HFFc6 (cell line): ENCODE data around the gene ADAMTS9. TPM values are rescaled to one million over a fixed set of nuclear protein-coding genes. Genes with fewer than 3 reads are reported as not detected.

Experiments used
- DNase-seq: peaks from one replicate; pipeline ENCODE4 v3.0.0-alpha.2; 2018
- H3K27ac Mint-ChIP-seq: 2 replicates; pipeline ENCODE4 v1.8.0; 2020; ENCODE audit warnings: mild to moderate bottlenecking, mixed read lengths
- H3K27me3 Mint-ChIP-seq: 2 replicates; pipeline ENCODE4 v1.8.0; 2021; ENCODE audit warnings: mild to moderate bottlenecking, moderate library complexity, mixed read lengths; ENCODE audit not compliant: insufficient read depth
- H3K36me3 Mint-ChIP-seq: 2 replicates; pipeline ENCODE4 v1.8.0; 2021; ENCODE audit warnings: low read depth, mixed read lengths
- H3K4me1 Mint-ChIP-seq: 2 replicates; pipeline ENCODE4 v1.8.0; 2020; ENCODE audit warnings: low read depth, mixed read lengths
- H3K4me3 Mint-ChIP-seq: 2 replicates; pipeline ENCODE4 v1.8.0; 2020; ENCODE audit warnings: mild to moderate bottlenecking, moderate library complexity, mixed read lengths
- H3K9me3 Mint-ChIP-seq: 2 replicates; pipeline ENCODE4 v1.8.0; 2020; ENCODE audit warnings: mild to moderate bottlenecking, mixed read lengths
- total RNA-seq, 6 experiments: library from RNA; stranded (reverse); fragmentation: NEBNext Ultra II Directional; extraction: Animal tissue kit (Norgen Biotek cat#: 25700); gene quantifications; 2 replicates in 1 of 6; 3 replicates in 5 of 6; pipeline ENCODE4 v1.2.3, GENCODE V29; 2021
- TF ChIP-seq, protein P1 (sequence below): fragments of 200-600 bp; sonication (generic); IDR thresholded peaks from 2 replicates; pipeline ENCODE4 v1.5.0; 2021; ENCODE audit warnings: antibody characterized with exemption, mild to moderate bottlenecking

ADAMTS9 gene
- total RNA-seq, 6 experiments from 2014 or later: 0.07 to 0.14 (median 0.12) TPM; not detected in 1

DNA sequence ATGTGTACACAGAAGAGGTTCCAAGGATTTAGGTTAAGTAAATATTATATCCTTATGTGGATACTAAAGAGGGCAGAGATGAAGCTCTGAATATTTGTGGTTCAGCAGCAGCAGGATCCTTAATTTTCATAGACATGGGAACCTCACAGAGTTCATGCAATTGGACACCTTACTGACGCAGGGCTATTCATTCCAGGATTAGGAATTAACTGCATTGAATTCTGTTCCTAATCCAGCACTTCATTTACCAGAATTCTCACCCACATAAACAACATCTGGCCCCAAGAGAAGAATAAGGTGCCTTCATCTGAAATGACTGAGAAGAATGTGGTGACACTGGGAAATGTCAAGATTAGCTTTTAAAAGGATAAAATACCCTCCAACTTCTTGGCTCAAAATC is 62.4 kb downstream of the ADAMTS9 start:
- no peak for DNase-seq
- TF ChIP-seq, protein P1, sequence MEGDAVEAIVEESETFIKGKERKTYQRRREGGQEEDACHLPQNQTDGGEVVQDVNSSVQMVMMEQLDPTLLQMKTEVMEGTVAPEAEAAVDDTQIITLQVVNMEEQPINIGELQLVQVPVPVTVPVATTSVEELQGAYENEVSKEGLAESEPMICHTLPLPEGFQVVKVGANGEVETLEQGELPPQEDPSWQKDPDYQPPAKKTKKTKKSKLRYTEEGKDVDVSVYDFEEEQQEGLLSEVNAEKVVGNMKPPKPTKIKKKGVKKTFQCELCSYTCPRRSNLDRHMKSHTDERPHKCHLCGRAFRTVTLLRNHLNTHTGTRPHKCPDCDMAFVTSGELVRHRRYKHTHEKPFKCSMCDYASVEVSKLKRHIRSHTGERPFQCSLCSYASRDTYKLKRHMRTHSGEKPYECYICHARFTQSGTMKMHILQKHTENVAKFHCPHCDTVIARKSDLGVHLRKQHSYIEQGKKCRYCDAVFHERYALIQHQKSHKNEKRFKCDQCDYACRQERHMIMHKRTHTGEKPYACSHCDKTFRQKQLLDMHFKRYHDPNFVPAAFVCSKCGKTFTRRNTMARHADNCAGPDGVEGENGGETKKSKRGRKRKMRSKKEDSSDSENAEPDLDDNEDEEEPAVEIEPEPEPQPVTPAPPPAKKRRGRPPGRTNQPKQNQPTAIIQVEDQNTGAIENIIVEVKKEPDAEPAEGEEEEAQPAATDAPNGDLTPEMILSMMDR: no peak
- Mint-ChIP-seq H3K27ac (no peak overlapping the region), H3K9me3 (no peaks in the 10 kb centered on the region), H3K4me1 (no peaks in the 10 kb centered on the region), H3K4me3 (no peak overlapping the region), H3K27me3 (no peaks in the 10 kb centered on the region), H3K36me3 (no peaks in the 10 kb centered on the region)

DNA sequence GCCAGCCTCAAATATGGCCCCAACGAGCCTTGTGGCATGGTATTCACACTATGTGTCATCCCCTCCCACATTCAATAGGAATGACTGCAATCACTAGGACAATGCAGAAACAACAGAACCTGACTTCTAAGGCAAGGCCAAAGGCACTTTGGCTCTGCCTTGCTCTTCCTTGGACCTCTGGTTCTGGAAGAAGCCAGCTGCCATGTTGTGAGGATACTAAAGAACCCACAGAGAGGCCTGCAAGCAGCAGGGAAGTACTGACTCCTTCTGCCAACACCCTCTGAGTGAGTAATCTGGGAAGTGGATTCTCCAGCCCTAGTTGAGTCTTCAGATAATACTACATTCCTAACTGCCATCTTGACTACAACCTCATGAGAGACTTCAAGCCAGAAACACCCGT is 64.7 kb downstream of the ADAMTS9 start:
- no peaks in the 10 kb centered on the region for H3K9me3 Mint-ChIP-seq
- TF ChIP-seq, protein P1: no peak
- H3K27ac Mint-ChIP-seq: no peak overlapping the region
- H3K36me3 Mint-ChIP-seq: no peaks in the 10 kb centered on the region
- no peak overlapping the region for H3K4me3 Mint-ChIP-seq
- no peaks in the 10 kb centered on the region for H3K27me3 Mint-ChIP-seq
- DNase-seq: no peak
- H3K4me1 Mint-ChIP-seq: no peaks in the 10 kb centered on the region

DNA sequence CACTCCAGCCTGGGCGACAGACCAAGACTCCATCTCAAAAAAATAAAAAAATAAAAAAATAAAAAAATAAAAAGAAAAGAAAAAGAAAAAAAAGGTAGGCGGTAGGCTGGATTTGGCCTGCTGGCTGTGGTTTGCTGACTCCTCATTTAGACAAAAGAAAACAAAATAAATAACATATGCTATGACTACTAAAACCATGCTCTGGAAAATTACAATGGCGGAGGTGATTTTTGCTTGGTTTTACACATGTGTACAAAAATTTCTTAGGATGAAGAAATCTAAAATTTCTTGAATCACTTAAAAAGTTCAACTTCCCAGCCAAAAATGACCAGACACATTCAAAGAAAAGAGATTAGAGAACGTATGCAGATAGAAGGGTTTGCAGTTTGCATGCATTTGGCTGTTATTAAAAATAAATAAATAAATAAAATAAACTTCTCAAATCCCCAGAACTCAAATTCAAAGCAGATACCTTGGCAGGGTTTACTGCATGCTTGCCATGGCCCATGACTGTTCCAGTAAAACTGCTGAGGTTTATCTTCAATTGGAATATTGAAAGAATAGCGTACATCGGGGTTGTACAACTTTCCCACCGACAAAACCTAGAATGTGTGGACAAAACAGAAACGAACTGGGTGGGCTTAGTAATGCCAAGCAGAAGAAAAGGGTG is 65.9 kb downstream of the ADAMTS9 start:
- no peak for DNase-seq
- no peak overlapping the region for H3K4me3 Mint-ChIP-seq

DNA sequence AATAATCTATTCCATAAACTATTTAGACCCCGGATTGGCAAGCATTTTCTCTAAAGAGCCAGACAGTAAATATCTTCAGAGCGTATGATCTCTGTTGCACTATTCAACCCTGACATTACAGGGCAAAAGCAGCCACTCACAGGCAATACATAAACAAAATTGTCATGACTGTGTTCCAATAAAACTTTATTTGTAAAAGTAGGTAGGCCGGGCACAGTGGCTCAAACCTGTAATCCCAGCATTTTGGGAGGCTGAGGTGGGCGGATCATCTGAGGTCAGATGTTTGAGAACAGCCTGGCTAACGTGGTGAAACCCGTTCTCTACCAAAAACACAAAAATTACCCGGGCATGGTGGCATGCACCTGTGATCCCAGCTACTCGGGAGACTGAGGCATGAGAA is 66.5 kb downstream of the ADAMTS9 start:
- TF ChIP-seq, protein P1: no peak
- Mint-ChIP-seq H3K27ac (no peak overlapping the region), H3K9me3 (no peaks in the 10 kb centered on the region), H3K27me3 (no peaks in the 10 kb centered on the region), H3K4me1 (no peaks in the 10 kb centered on the region), H3K4me3 (no peak overlapping the region), H3K36me3 (no peaks in the 10 kb centered on the region)
- DNase-seq: no peak

More for the DNA sequence above, 65.9 kb downstream of the ADAMTS9 start:
- TF ChIP-seq, protein P1: no peak
- H3K4me1 Mint-ChIP-seq: no peaks in the 10 kb centered on the region
- no peaks in the 10 kb centered on the region for H3K27me3 Mint-ChIP-seq
- no peaks in the 10 kb centered on the region for H3K36me3 Mint-ChIP-seq
- no peaks in the 10 kb centered on the region for H3K9me3 Mint-ChIP-seq
- H3K27ac Mint-ChIP-seq: no peak overlapping the region

DNA sequence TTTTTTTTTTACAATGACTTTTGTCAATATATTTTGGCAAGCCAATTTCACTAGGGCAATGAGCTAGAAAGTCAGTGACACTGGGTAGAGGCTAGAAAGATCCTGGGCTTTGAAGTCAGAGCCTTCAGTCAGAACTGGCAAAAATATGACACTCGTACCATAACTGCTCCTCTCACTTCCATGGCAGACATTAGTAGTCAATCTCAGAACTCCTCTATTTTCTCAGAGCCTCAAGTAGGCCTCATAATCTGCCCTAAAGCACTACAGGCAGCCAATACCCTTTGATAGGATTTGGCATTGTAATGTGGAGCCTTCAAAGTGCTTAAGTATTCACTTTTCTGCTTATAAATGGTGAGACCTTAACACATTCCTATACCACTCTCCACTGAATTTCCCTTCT is 67.8 kb downstream of the ADAMTS9 start:
- Mint-ChIP-seq H3K36me3 (no peaks in the 10 kb centered on the region), H3K9me3 (no peaks in the 10 kb centered on the region)
- TF ChIP-seq, protein P1: no peak

More for the DNA sequence above, 67.8 kb downstream of the ADAMTS9 start:
- Mint-ChIP-seq H3K27me3 (no peaks in the 10 kb centered on the region), H3K4me3 (no peak overlapping the region), H3K4me1 (no peaks in the 10 kb centered on the region), H3K27ac (no peak overlapping the region)
- DNase-seq: no peak
